GM13976 (cell line): Measurements from ENCODE around the gene ACIN1.

Experiments used
- DNase-seq: peaks from one replicate; pipeline ENCODE4 v3.0.0; 2012; ENCODE audit warnings: low spot score
- CTCF ChIP-seq: IDR thresholded peaks from 2 replicates; pipeline ENCODE4 v1.5.1; 2012; ENCODE audit warnings: borderline replicate concordance, mild to moderate bottlenecking; ENCODE audit not compliant: insufficient read depth; ENCODE audit errors: extremely low read depth, missing control alignments, control extremely low read depth
- in situ Hi-C: fragments of 300-500 bp; cut with MboI; formaldehyde crosslinking; loops from one replicate; pipeline ENCODE4 v1.12.0; 2022; ENCODE audit warnings: low sequenced_read_pairs, mixed read lengths, inconsistent platforms; ENCODE audit not compliant: unreplicated experiment

ACIN1 gene

GRCh38 chr14:23124337-23124954, 29.5 kb upstream of the ACIN1 start:
- no peak for DNase-seq
- in situ Hi-C loops, result loop anchor here (10.0 kb wide), 2 partner anchors 60 to 170 kb away; partner anchors contain the start of gene SLC7A8
- no peak for TF ChIP-seq CTCF

GRCh38 chr14:23123419-23123818, 28.5 kb upstream of the ACIN1 start:
- no peak for DNase-seq
- TF ChIP-seq CTCF, result no peak
- in situ Hi-C loops, result loop anchor here (10.0 kb wide), 2 partner anchors 61 to 171 kb away; partner anchors contain the start of gene SLC7A8

GRCh38 chr14:23122086-23122485, 27.1 kb upstream of the ACIN1 start:
- TF ChIP-seq CTCF, result no peak
- in situ Hi-C loops, result loop anchor here (10.0 kb wide), 2 partner anchors 63 to 173 kb away; partner anchors contain the start of gene SLC7A8
- no peak for DNase-seq

- no peak for TF ChIP-seq CTCF
- peak; percentile 55 for DNase-seq
- in situ Hi-C loops, result loop anchor here (10.0 kb wide), 2 partner anchors 63 to 173 kb away; partner anchors contain the start of gene SLC7A8
Observed at GRCh38 chr14:23121361-23121771, 26.4 kb upstream of the ACIN1 start.

GRCh38 chr14:23120541-23121251, 25.8 kb upstream of the ACIN1 start:
- peak; percentile 92 for DNase-seq
- peak; percentile 100 for TF ChIP-seq CTCF
- in situ Hi-C loops, result loop anchor here (10.0 kb wide), 2 partner anchors 64 to 174 kb away; partner anchors contain the start of gene SLC7A8

- no peak for TF ChIP-seq CTCF
- in situ Hi-C loops, result loop anchor here (10.0 kb wide), 2 partner anchors 65 to 175 kb away; partner anchors contain the start of gene SLC7A8
- peak; percentile 68 for DNase-seq
Observed at GRCh38 chr14:23119363-23120327, 24.7 kb upstream of the ACIN1 start.
